Measurements from ENCODE around the gene HIVEP3.

HIVEP3 gene

DNA sequence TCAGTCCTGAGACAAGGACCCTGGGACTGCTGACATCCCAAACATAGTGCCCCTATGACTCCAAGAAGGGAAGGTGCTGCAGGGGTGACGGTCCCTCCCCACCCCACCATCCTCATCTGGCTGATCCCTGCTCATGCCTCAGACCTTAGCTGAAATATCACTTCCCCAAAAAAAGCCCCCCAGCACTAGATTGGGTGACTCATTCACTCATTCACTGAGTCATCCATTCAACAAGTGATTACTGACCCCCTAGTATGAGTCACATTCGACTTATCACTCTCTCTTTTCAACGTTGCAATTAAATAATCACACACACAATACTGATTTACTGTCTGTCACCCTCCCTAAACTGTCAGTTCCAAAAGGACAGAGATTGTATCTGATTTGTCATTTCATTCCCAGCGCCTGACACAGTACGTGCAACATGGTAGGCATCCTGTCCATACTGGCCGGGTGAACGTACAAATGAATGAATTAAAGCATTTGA lies 48.6 kb downstream of the HIVEP3 start:
- Histone ChIP-seq H3K27ac (replicated peaks) (no peak overlapping the region), H3K4me3 (replicated peaks; ENCODE audit: insufficient read depth, low read length) (no peak overlapping the region), H3K27me3 (ENCODE audit: insufficient read depth, poor library complexity, severe bottlenecking) (no peaks in the 10 kb centered on the region)
- DNase-seq (ENCODE audit: low read depth in 1 of 2, low spot score in 1 of 2) = no peak
- TF ChIP-seq GABPA (IDR thresholded peaks at IDR 0.05; ENCODE audit: low read depth) = no peak
- TF ChIP-seq, protein P1, sequence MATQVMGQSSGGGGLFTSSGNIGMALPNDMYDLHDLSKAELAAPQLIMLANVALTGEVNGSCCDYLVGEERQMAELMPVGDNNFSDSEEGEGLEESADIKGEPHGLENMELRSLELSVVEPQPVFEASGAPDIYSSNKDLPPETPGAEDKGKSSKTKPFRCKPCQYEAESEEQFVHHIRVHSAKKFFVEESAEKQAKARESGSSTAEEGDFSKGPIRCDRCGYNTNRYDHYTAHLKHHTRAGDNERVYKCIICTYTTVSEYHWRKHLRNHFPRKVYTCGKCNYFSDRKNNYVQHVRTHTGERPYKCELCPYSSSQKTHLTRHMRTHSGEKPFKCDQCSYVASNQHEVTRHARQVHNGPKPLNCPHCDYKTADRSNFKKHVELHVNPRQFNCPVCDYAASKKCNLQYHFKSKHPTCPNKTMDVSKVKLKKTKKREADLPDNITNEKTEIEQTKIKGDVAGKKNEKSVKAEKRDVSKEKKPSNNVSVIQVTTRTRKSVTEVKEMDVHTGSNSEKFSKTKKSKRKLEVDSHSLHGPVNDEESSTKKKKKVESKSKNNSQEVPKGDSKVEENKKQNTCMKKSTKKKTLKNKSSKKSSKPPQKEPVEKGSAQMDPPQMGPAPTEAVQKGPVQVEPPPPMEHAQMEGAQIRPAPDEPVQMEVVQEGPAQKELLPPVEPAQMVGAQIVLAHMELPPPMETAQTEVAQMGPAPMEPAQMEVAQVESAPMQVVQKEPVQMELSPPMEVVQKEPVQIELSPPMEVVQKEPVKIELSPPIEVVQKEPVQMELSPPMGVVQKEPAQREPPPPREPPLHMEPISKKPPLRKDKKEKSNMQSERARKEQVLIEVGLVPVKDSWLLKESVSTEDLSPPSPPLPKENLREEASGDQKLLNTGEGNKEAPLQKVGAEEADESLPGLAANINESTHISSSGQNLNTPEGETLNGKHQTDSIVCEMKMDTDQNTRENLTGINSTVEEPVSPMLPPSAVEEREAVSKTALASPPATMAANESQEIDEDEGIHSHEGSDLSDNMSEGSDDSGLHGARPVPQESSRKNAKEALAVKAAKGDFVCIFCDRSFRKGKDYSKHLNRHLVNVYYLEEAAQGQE (IDR thresholded peaks at IDR 0.05; ENCODE audit: insufficient replicate concordance, low read depth) = no peak
- TF ChIP-seq, protein P2, sequence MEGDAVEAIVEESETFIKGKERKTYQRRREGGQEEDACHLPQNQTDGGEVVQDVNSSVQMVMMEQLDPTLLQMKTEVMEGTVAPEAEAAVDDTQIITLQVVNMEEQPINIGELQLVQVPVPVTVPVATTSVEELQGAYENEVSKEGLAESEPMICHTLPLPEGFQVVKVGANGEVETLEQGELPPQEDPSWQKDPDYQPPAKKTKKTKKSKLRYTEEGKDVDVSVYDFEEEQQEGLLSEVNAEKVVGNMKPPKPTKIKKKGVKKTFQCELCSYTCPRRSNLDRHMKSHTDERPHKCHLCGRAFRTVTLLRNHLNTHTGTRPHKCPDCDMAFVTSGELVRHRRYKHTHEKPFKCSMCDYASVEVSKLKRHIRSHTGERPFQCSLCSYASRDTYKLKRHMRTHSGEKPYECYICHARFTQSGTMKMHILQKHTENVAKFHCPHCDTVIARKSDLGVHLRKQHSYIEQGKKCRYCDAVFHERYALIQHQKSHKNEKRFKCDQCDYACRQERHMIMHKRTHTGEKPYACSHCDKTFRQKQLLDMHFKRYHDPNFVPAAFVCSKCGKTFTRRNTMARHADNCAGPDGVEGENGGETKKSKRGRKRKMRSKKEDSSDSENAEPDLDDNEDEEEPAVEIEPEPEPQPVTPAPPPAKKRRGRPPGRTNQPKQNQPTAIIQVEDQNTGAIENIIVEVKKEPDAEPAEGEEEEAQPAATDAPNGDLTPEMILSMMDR (IDR thresholded peaks at IDR 0.05; ENCODE audit: insufficient read depth, low read length) = no peak
- no peak for TF ChIP-seq POLR2AphosphoS5 (IDR thresholded peaks at IDR 0.05; ENCODE audit: low read depth)
- TF ChIP-seq SPI1 (IDR thresholded peaks at IDR 0.05; ENCODE audit: borderline replicate concordance, low read depth) = no peak

DNA sequence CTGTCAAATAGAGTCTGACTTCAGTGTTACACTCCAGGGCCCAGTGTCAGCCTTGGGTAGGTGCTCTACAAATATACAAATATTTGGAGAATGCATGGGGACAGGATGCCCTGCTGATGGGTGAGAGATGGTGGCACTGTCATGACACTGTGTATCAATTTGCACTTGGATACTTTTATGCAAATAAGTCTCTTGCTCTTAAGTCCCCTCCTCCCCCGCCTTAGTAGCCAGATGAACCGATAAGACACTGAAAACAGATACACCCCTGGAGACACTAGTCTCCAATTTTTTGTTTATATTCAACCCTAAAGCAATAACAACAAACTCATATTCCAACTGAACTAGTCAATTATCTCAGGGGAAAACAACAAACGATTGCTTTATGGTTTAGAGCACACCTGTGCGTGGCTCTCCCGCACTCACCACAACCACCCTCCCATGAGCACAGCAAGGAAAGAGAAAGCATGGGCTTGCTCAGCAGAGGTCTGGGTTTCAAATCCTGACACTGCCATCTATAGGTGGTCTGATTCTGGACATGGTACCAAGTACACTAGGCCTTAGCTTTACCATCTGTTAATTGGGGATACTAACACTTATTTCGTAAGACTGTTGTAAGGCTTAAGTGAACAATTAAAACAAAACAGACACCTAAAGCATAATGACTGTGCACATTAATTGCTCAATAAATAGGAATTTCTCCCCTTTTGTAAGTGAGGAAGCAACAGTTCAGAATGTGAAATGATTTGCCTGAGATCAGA lies 50.3 kb downstream of the HIVEP3 start:
- no peak overlapping the region for H3K27ac ChIP-seq (replicated peaks)
- no peak for DNase-seq (ENCODE audit: low read depth in 1 of 2, low spot score in 1 of 2)
- H3K4me3 ChIP-seq (replicated peaks; ENCODE audit: insufficient read depth, low read length) = no peak overlapping the region
- TF ChIP-seq POLR2AphosphoS5 (IDR thresholded peaks at IDR 0.05; ENCODE audit: low read depth) (no peak), SPI1 (IDR thresholded peaks at IDR 0.05; ENCODE audit: borderline replicate concordance, low read depth) (no peak), GABPA (IDR thresholded peaks at IDR 0.05; ENCODE audit: low read depth) (no peak)
- TF ChIP-seq, protein P2 (IDR thresholded peaks at IDR 0.05; ENCODE audit: insufficient read depth, low read length) = no peak
- TF ChIP-seq, protein P1 (IDR thresholded peaks at IDR 0.05; ENCODE audit: insufficient replicate concordance, low read depth) = no peak
- peaks cover under 1% of the 10 kb centered on the region for H3K27me3 ChIP-seq (ENCODE audit: insufficient read depth, poor library complexity, severe bottlenecking)

DNA sequence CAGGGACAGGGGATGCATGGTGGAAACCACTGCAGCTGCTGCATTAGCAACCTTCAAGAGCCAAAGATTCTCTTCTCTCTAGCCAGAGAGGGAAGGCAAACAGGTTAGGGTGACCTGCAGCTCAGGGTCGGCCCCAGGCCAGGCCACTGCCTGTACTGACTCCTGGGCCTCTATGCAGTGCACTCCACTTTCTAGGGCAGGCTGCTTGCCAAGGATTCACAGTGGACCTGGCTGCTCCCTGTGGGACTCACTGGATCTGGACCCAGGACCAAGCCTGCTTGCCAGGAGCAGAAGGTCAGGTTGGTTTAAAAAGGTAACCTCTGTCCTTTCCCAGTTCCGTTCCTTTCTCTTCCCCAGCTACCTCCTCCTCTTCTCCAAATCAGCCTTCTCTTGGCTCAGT lies 52.4 kb downstream of the HIVEP3 start:
- Histone ChIP-seq H3K27ac (replicated peaks) (no peak overlapping the region), H3K4me3 (replicated peaks; ENCODE audit: insufficient read depth, low read length) (no peak overlapping the region), H3K27me3 (ENCODE audit: insufficient read depth, poor library complexity, severe bottlenecking) (peaks cover 6% of the 10 kb centered on the region)
- no peak for DNase-seq (ENCODE audit: low read depth in 1 of 2, low spot score in 1 of 2)
- TF ChIP-seq POLR2AphosphoS5 (IDR thresholded peaks at IDR 0.05; ENCODE audit: low read depth) (no peak), GABPA (IDR thresholded peaks at IDR 0.05; ENCODE audit: low read depth) (no peak)
- TF ChIP-seq, protein P1 (IDR thresholded peaks at IDR 0.05; ENCODE audit: insufficient replicate concordance, low read depth) = no peak
- TF ChIP-seq, protein P2 (IDR thresholded peaks at IDR 0.05; ENCODE audit: insufficient read depth, low read length) = no peak
